OCI-LY3 (cell line): ENCODE measurements around the gene ZBTB44.
A peak's percentile ranks its signal among the peaks of the same experiment; 100 is the strongest.

Source experiments
- H2AFZ ChIP-seq: fragments of 200-600, 300-600 bp; shearing (Covaris generic); 2 replicates; pipeline ENCODE4 v1.6.0; 2014; ENCODE audit warnings: antibody characterized with exemption, low read depth, low read length
- H3K27ac ChIP-seq: fragments of 200-600, 300-600 bp; sonication (generic); 2 replicates; pipeline ENCODE4 v1.5.1; 2014; ENCODE audit warnings: mild to moderate bottlenecking, low read length, moderate library complexity, mixed read lengths
- H3K27me3 ChIP-seq: fragments of 200-600, 300-600 bp; sonication (generic); 2 replicates; pipeline ENCODE4 v1.6.1; 2014; ENCODE audit warnings: low read depth, low read length, mixed read lengths
- H3K36me3 ChIP-seq: fragments of 200-600, 300-600 bp; sonication (generic); replicated peaks from 2 replicates; pipeline ENCODE3; 2014; ENCODE audit warnings: low read depth, low read length, mixed read lengths
- H3K4me1 ChIP-seq: fragments of 300-600, 200-600 bp; sonication (generic); 2 replicates; pipeline ENCODE4 v1.6.1; 2014; ENCODE audit warnings: low read length, mixed read lengths
- H3K4me2 ChIP-seq: fragments of 200-600, 300-600 bp; sonication (generic); 2 replicates; pipeline ENCODE4 v1.6.1; 2014; ENCODE audit warnings: low read length, mixed read lengths
- H3K4me3 ChIP-seq: fragments of 300-600, 200-600 bp; sonication (generic); 2 replicates; pipeline ENCODE4 v1.5.1; 2014; ENCODE audit warnings: antibody characterized with exemption, mild to moderate bottlenecking, low read length, moderate library complexity
- H3K79me2 ChIP-seq: fragments of 300-600, 200-600 bp; shearing (Covaris generic); 2 replicates; pipeline ENCODE4 v1.6.1; 2014; ENCODE audit warnings: mild to moderate bottlenecking, low read length, mixed read lengths
- H3K9ac ChIP-seq: fragments of 300-600, 200-600 bp; shearing (Covaris generic); 2 replicates; pipeline ENCODE4 v1.6.0; 2014; ENCODE audit warnings: mild to moderate bottlenecking, low read length, moderate library complexity
- H3K9me3 ChIP-seq: fragments of 200-600, 300-600 bp; shearing (Covaris generic); 2 replicates; pipeline ENCODE4 v1.6.1; 2014; ENCODE audit warnings: low read length, mixed read lengths; ENCODE audit not compliant: insufficient read depth
- H4K20me1 ChIP-seq: fragments of 200-600, 300-600 bp; sonication (generic); 2 replicates; pipeline ENCODE4 v1.6.1; 2016; ENCODE audit warnings: low read length, mixed read lengths; ENCODE audit not compliant: insufficient read depth
- CTCF ChIP-seq: fragments of 200-600, 300-600 bp; sonication (generic); IDR thresholded peaks from 2 replicates; pipeline ENCODE4 v1.5.1; 2014; ENCODE audit warnings: antibody characterized with exemption, low read length, low read depth
- EZH2phosphoT487 ChIP-seq: fragments of 200-600 bp; shearing (Covaris generic); IDR thresholded peaks from 2 replicates; pipeline ENCODE4 v1.6.1; 2018; ENCODE audit warnings: antibody characterized with exemption, mixed run types, low read depth

ZBTB44 gene

GRCh38 chr11:130315354-130315970 is 745 bp upstream of the ZBTB44 start:
- H4K20me1 ChIP-seq, result peaks cover 21% of the 10 kb centered on the region
- no peaks in the 10 kb centered on the region for H3K36me3 ChIP-seq
- peak; percentile 38 for TF ChIP-seq CTCF
- TF ChIP-seq EZH2phosphoT487, result no peak
- H3K9me3 ChIP-seq, result peaks cover 6% of the 10 kb centered on the region; the same call in 1 of the 2 replicates
- peak overlapping the region; percentile 87 for H3K4me3 ChIP-seq
- peak overlapping the region; percentile 97 for H3K4me2 ChIP-seq
- H3K27me3 ChIP-seq, result no peaks in the 10 kb centered on the region
- peaks cover 22% of the 10 kb centered on the region for H3K4me1 ChIP-seq
- peak overlapping the region; percentile 95 for H3K9ac ChIP-seq
- H3K79me2 ChIP-seq, result peaks cover 37% of the 10 kb centered on the region
- peak overlapping the region; percentile 33 for H2AFZ ChIP-seq
- peak overlapping the region; percentile 88 for H3K27ac ChIP-seq

GRCh38 chr11:130314184-130314749 is 450 bp downstream of the ZBTB44 start:
- Histone ChIP-seq H3K4me1 (peaks cover 22% of the 10 kb centered on the region), H3K79me2 (peaks cover 49% of the 10 kb centered on the region), H4K20me1 (peaks cover 32% of the 10 kb centered on the region), H3K9ac (peak overlapping the region; percentile 88), H2AFZ (no peak overlapping the region; the same call in 1 of the 2 replicates), H3K27ac (peak overlapping the region; percentile 83), H3K36me3 (no peaks in the 10 kb centered on the region), H3K4me2 (peak overlapping the region; percentile 78), H3K9me3 (no peaks in the 10 kb centered on the region), H3K27me3 (no peaks in the 10 kb centered on the region), H3K4me3 (peak overlapping the region; percentile 86)
- TF ChIP-seq CTCF (no peak), EZH2phosphoT487 (no peak)

- Histone ChIP-seq H3K9me3 (no peaks in the 10 kb centered on the region), H4K20me1 (peaks cover 39% of the 10 kb centered on the region), H3K36me3 (no peaks in the 10 kb centered on the region), H3K27ac (peak overlapping the region; percentile 83), H3K27me3 (no peaks in the 10 kb centered on the region), H3K79me2 (peaks cover 56% of the 10 kb centered on the region), H3K4me2 (peak overlapping the region; percentile 78), H3K4me3 (peak overlapping the region; percentile 86), H3K9ac (peak overlapping the region; percentile 88), H3K4me1 (peaks cover 22% of the 10 kb centered on the region), H2AFZ (no peak overlapping the region; the same call in 1 of the 2 replicates)
- TF ChIP-seq EZH2phosphoT487, result no peak
- no peak for TF ChIP-seq CTCF
Observed at GRCh38 chr11:130313383-130314183, 1.1 kb downstream of the ZBTB44 start.

- H3K79me2 ChIP-seq, result peaks cover 70% of the 10 kb centered on the region
- no peak overlapping the region for H3K9ac ChIP-seq
Observed at GRCh38 chr11:130312046-130312445, 2.7 kb downstream of the ZBTB44 start.

More at GRCh38 chr11:130312046-130312445, 2.7 kb downstream of the ZBTB44 start:
- no peaks in the 10 kb centered on the region for H3K27me3 ChIP-seq
- no peak overlapping the region for H2AFZ ChIP-seq
- H3K4me2 ChIP-seq, result peak overlapping the region; percentile 78; the same call in 1 of the 2 replicates
- H3K4me1 ChIP-seq, result peaks cover 22% of the 10 kb centered on the region
- peaks cover 10% of the 10 kb centered on the region for H3K36me3 ChIP-seq
- peaks cover 47% of the 10 kb centered on the region for H4K20me1 ChIP-seq
- no peak overlapping the region for H3K4me3 ChIP-seq
- H3K27ac ChIP-seq, result no peak overlapping the region
- H3K9me3 ChIP-seq, result no peaks in the 10 kb centered on the region
- TF ChIP-seq EZH2phosphoT487 (no peak), CTCF (no peak)
